Tongue (tissue), 2 donors: ENCODE measurements around the gene ADCY3. TPM values are rescaled to one million over a fixed set of nuclear protein-coding genes. Genes with fewer than 3 reads are reported as not detected.

Source experiments
- DNase-seq: peaks from one replicate; pipeline ENCODE4 v3.0.0-alpha.2; 2015
- total RNA-seq: library from RNA; depleted of rRNA; stranded (reverse); fragments of >200 nt; gene quantifications from one replicate; pipeline ENCODE4 v1.2.3, GENCODE V29; 2014

Gene ADCY3
- total RNA-seq = 27.1 TPM

- DNase-seq = peak; percentile 72
Observed at GRCh38 chr2:24920098-24920808, at the start of gene ADCY3. Gene ADCY3 (minus strand): TSS chr2:24920237. CDS start chr2:24918987, 1,250 bp downstream.

GRCh38 chr2:24969784-24970183 is 49.7 kb upstream of the ADCY3 start:
- no peak for DNase-seq

GRCh38 chr2:24961903-24962302 is 41.9 kb upstream of the ADCY3 start:
- no peak for DNase-seq

GRCh38 chr2:24959761-24960160 is 39.7 kb upstream of the ADCY3 start:
- no peak for DNase-seq

GRCh38 chr2:24958411-24958935 is 38.4 kb upstream of the ADCY3 start:
- no peak for DNase-seq

- no peak for DNase-seq
Observed at GRCh38 chr2:24957976-24958375, 37.9 kb upstream of the ADCY3 start.

GRCh38 chr2:24957221-24957620 is 37.2 kb upstream of the ADCY3 start:
- DNase-seq = no peak

GRCh38 chr2:24955921-24956320 is 35.9 kb upstream of the ADCY3 start:
- DNase-seq = no peak

GRCh38 chr2:24955232-24955631 is 35.2 kb upstream of the ADCY3 start:
- DNase-seq = no peak

- DNase-seq = no peak
Observed at GRCh38 chr2:24950102-24950501, 30.1 kb upstream of the ADCY3 start.

- DNase-seq = no peak
Observed at GRCh38 chr2:24948506-24948905, 28.5 kb upstream of the ADCY3 start.

GRCh38 chr2:24947561-24948157 is 27.6 kb upstream of the ADCY3 start:
- peak; percentile 67 for DNase-seq

- DNase-seq = no peak
Observed at GRCh38 chr2:24945907-24946306, 25.9 kb upstream of the ADCY3 start.

- no peak for DNase-seq
Observed at GRCh38 chr2:24943427-24944053, 23.5 kb upstream of the ADCY3 start.

- no peak for DNase-seq
Observed at GRCh38 chr2:24939353-24939752, 19.3 kb upstream of the ADCY3 start.

- DNase-seq = no peak
Observed at GRCh38 chr2:24937236-24937635, 17.2 kb upstream of the ADCY3 start.

GRCh38 chr2:24935145-24935544 is 15.1 kb upstream of the ADCY3 start:
- no peak for DNase-seq

GRCh38 chr2:24932715-24933114 is 12.7 kb upstream of the ADCY3 start:
- no peak for DNase-seq

- peak; percentile 34 for DNase-seq
Observed at GRCh38 chr2:24930768-24931167, 10.7 kb upstream of the ADCY3 start.

- DNase-seq = no peak
Observed at GRCh38 chr2:24929230-24929629, 9.2 kb upstream of the ADCY3 start.

- no peak for DNase-seq
Observed at GRCh38 chr2:24928036-24928435, 8.0 kb upstream of the ADCY3 start.

- DNase-seq = peak; percentile 60
Observed at GRCh38 chr2:24926602-24927252, 6.7 kb upstream of the ADCY3 start.

- no peak for DNase-seq
Observed at GRCh38 chr2:24926220-24926601, 6.2 kb upstream of the ADCY3 start.
